Adrenal gland (tissue), 5 donors: ENCODE data around the gene ALKBH5.

Source experiments
- POLR2A ChIP-seq, 2 donors: fragments of 450-650 bp; IDR thresholded peaks; one replicate each; pipeline ENCODE4 v1.6.1; 2017; ENCODE audit warnings: antibody characterized with exemption in 2 of 2, mild to moderate bottlenecking in 2 of 2, moderate library complexity in 1 of 2
- TF ChIP-seq, protein P1 (sequence below), 6 experiments: fragments of 450-650 bp in 4 of 6; fragments of 200-600 bp in 2 of 6; sonication (generic) in 1 of 6; IDR thresholded peaks; 1 replicate in 5 of 6; 2 replicates in 1 of 6; pipeline versions ENCODE4 v1.5.1 to v1.8.0; 2016 to 2021; ENCODE audit warnings: antibody characterized with exemption in 6 of 6, mild to moderate bottlenecking in 2 of 6, moderate library complexity in 1 of 6
- donor health status: DM: no; HTN: no; CAD: no.

DNA sequence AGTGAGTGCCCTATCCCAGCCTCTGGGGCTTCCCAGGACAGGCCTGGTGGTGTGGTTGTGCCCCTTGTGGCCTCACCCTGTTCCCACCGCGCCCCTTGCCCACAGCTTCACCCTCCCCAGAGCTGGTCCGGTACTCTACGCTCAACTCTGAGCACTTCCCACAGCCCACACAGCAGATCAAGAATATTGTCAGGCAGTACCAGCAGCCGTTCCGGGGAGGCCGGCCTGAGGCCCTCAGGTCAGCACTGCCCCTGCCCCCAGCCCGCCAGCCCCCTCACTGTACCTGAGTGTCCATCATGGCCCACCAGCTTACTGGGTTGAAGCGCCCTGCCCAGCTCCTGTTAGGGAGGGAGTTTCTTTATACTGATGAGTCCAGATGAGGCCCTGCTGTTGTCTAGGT, 32.3 kb upstream of the ALKBH5 start:
- TF ChIP-seq POLR2A (IDR thresholded peaks at IDR 0.05) = no peak
- TF ChIP-seq, protein P1, sequence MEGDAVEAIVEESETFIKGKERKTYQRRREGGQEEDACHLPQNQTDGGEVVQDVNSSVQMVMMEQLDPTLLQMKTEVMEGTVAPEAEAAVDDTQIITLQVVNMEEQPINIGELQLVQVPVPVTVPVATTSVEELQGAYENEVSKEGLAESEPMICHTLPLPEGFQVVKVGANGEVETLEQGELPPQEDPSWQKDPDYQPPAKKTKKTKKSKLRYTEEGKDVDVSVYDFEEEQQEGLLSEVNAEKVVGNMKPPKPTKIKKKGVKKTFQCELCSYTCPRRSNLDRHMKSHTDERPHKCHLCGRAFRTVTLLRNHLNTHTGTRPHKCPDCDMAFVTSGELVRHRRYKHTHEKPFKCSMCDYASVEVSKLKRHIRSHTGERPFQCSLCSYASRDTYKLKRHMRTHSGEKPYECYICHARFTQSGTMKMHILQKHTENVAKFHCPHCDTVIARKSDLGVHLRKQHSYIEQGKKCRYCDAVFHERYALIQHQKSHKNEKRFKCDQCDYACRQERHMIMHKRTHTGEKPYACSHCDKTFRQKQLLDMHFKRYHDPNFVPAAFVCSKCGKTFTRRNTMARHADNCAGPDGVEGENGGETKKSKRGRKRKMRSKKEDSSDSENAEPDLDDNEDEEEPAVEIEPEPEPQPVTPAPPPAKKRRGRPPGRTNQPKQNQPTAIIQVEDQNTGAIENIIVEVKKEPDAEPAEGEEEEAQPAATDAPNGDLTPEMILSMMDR (IDR thresholded peaks at IDR 0.05) = no peak
